ENCODE data around the gene SLC25A48.
A peak's percentile ranks its signal among the peaks of the same experiment; 100 is the strongest.

SLC25A48 gene, protein sequence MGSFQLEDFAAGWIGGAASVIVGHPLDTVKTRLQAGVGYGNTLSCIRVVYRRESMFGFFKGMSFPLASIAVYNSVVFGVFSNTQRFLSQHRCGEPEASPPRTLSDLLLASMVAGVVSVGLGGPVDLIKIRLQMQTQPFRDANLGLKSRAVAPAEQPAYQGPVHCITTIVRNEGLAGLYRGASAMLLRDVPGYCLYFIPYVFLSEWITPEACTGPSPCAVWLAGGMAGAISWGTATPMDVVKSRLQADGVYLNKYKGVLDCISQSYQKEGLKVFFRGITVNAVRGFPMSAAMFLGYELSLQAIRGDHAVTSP

GRCh38 chr5:135834639-135835529, at the start of gene SLC25A48:
Gene SLC25A48, plus strand, starts transcription at chr5:135834663. Its CDS starts 185 bp downstream, at chr5:135834848.
- peak; percentile 88 for DNase-seq (ENCODE audit: low spot score)

DNA sequence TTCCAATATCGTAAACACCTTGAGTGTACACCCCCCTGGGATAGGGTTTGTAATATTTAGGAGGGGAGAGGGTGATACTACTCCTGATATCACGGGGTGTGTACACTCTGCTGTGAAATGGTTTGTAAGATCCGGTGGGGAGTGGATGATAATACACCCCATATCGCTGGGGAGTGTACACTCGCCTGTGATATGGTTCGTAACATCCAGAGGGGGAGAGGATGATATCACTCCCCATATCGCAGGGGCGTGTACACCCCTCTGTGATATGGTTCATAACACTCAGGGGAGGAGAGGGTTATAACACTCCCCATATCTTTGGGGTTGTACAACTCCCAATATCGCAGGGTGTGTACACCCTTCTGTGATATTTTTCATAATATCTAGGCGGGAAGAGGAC, 33.8 kb upstream of the SLC25A48 start:
- DNase-seq (ENCODE audit: low spot score), result no peak

GRCh38 chr5:135810188-135810943, 24.1 kb upstream of the SLC25A48 start:
- DNase-seq (ENCODE audit: low spot score), result no peak

DNA sequence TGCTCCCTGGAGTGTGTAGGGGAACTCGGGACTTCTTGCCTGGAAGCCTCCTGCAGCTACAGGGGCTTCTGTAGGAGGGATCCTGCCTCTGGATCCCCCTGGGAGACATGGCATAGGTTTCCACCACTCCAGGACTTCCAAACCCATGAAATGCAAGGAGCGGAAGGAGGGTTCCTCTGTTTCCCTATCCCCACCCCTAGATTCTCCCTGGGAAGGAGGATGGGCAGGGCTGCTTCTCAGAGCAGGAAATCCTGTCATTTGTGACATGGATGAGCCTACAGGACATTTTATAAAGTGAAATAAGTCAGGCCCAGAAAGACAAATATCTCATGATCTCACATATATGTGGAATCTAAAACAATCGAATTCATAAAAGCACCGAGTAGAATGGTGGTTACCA, 23.5 kb upstream of the SLC25A48 start:
- DNase-seq (ENCODE audit: low spot score), result no peak

- no peak for DNase-seq (ENCODE audit: low spot score)
Measured at GRCh38 chr5:135813758-135814157, 20.7 kb upstream of the SLC25A48 start.

- no peak for DNase-seq (ENCODE audit: low spot score)
Measured at GRCh38 chr5:135814316-135814715, 20.1 kb upstream of the SLC25A48 start.

DNA sequence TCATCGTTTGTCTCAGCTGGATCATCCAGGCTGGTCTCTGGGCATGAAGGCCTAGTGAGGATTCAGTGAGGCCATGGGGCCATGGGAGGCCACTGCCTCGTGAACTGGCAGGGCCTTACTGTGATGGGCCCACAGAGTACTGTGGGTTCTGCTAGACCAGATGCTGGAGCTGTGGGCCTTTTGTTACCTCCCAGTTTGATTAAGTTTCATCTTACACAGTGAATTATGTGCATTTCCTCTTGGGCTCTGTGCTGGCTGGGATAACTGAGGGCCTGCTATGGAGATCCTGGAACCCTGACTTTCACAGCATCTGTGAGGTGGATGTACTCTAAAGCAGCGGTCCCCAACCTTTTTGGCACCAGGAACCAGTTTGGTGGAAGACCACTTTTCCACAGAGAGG, 19.7 kb upstream of the SLC25A48 start:
- DNase-seq (ENCODE audit: low spot score), result no peak

DNA sequence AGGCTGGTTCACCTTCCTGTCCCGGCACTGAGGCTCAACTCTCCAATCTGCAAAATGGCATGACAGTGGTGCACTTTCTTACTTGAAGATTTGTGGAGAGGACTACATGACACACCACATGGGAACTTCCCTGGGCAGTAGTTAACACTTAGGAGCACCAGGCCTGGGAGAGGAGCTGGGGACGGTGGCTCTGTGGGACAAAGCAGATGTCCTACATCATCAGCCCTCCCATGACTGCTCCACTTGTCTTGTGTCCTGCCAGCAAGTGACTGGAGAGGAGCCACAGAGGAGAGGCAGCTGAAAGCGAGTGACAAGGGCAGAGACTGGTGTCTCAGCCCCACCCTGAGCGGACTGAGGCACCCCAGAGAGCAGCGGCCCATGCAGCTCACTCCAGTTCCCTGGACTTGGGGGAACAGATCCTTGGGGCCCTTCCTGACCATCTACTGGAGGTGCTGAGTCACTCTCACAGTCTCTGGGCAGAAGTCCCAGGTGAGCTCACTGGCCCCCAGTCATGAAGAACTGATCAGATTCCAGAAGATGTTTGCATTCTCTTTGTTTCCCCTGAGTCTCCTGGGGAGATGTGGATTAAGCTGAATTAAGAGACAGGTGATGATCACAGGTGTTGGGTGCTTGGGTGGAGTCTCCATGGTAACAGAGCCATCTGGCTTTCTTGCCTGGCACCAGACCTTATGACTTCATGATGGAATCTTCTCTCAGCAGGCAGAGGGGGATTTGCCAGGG, 13.2 kb upstream of the SLC25A48 start:
- no peak for DNase-seq (ENCODE audit: low spot score)

- peak; percentile 29 for DNase-seq (ENCODE audit: low spot score)
Measured at GRCh38 chr5:135821802-135822201, 12.7 kb upstream of the SLC25A48 start.

- DNase-seq (ENCODE audit: low spot score), result no peak
Measured at GRCh38 chr5:135822286-135822685, 12.2 kb upstream of the SLC25A48 start.

GRCh38 chr5:135822959-135823358, 11.5 kb upstream of the SLC25A48 start:
- no peak for DNase-seq (ENCODE audit: low spot score)

DNA sequence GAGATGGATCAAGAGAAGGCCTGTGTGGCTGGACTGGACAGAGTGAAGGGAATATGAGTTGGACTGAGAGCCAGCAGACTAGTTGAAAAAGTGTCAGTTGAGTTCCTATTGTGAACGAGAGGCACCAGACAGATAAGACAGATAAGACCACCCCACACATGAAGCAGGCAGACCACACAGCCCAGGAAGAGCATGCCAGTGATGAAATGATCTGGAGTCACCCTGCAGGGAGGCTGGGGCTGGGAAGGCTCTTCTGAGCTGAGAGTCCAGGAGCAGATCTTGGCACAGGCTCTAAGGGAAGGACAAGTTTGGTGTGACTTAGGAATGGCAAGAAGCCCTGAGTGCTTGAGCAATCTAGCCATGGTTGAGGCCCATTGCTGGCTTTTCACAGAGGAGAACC, 10.6 kb upstream of the SLC25A48 start:
- peak; percentile 24 for DNase-seq (ENCODE audit: low spot score)

- peak; percentile 30 for DNase-seq (ENCODE audit: low spot score)
Measured at GRCh38 chr5:135824541-135825041, 9.9 kb upstream of the SLC25A48 start.

DNA sequence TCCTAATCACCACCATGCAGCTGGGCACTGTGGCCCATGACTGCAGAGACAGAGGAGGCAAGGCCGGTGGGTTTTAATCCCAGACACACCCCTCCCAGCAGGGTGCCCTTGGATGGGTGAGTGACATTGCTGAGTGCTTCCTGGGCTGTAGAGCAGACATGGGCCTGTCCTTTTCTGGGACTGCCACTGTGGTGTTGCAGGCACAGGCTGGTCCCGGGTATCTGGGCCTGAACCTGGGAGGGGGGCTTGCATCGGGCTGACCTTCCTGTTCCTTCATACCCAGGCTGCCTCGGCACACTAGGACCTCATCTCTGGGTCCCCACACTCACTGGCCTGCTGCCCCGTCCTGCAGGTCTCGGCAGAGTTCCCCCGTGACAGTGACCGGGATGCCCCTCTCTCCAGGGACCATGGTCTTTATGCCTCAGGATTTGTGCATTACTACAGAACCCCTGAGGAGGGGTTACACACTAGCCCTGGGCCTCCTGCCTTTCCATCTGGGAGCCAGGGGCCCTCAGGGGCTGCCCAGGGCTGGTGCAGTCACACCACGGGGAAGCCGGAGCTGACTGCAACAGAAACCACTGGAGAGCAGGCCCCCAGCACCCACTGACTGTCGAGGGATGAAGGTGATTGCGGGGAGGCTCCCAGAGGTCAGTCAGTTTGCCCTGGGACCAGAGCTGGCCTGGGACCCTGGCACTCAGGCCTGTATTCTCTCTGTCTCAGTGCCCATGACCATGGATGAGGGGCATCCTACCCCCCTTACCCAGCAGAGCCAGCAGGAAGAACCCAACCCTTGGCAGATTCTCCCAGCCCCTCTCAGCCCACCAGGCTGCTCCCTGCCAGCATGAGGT, 8.9 kb upstream of the SLC25A48 start:
- peak; percentile 48 for DNase-seq (ENCODE audit: low spot score)

DNA sequence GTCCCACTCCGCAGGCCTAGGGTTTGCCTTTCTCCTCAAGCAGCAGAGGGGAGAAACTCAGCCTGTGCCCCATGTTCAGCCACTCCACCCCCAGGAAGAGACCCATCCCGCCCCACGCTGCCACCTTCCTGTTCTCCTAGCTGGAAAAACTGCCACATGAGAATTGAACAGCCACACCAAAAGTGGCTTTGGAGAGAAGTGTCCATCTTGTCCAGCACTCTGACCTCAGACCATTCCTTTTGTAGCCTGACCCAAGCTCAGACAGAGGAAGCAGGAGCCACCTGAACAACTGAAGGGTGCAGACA, 8.3 kb upstream of the SLC25A48 start:
- peak; percentile 38 for DNase-seq (ENCODE audit: low spot score)

- no peak for DNase-seq (ENCODE audit: low spot score)
Measured at GRCh38 chr5:135826994-135827671, 7.3 kb upstream of the SLC25A48 start.

- peak; percentile 37 for DNase-seq (ENCODE audit: low spot score)
Measured at GRCh38 chr5:135827965-135828781, 6.3 kb upstream of the SLC25A48 start.

DNA sequence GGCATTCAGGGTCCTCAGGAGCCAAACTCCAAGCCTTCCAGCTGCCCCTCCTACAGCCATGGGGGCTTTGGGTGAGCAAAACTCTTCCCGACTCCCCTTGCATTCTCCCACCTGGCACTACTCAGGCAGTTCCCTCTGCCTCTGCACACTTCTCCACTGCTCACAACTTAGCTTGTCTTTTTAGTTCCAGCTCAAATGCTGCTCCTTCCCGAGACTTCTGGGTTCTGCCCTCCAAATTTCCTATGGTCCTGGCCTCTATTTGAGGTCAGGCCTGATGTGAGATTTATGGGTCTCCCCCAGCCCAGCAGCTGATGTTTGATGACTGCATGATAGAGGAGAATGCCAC, 5.7 kb upstream of the SLC25A48 start:
- DNase-seq (ENCODE audit: low spot score), result peak; percentile 25

GRCh38 chr5:135829179-135829578, 5.3 kb upstream of the SLC25A48 start:
- DNase-seq (ENCODE audit: low spot score), result peak; percentile 31
